Measurements from ENCODE around the gene ABLIM1.

GRCh38 chr10:114646426-114646825, 11.6 kb downstream of the ABLIM1 start:
- no peak for TF ChIP-seq CTCF (conservative IDR thresholded peaks at IDR 0.05 in 1 of 2, IDR thresholded peaks at IDR 0.05 in 1 of 2; ENCODE audit: low read depth in 1 of 2, low read length in 2 of 2)
- TF ChIP-seq EZH2 (IDR thresholded peaks at IDR 0.05; ENCODE audit: low read length, missing control alignments), result no peak

All from fibroblast of lung (primary cell).